NCI-H2107 (cell line): ENCODE data around the gene CSTF2.
"Not testable (repeated sequence)": the region's sequence is repeated elsewhere in the genome, so short reads cannot be mapped to it uniquely, and the experiment has no call there.

ENCODE experiments used
- DNase-seq: peaks from one replicate; lab custom pipeline; 2025; lab: John Stamatoyannopoulos, UW

Gene CSTF2, protein sequence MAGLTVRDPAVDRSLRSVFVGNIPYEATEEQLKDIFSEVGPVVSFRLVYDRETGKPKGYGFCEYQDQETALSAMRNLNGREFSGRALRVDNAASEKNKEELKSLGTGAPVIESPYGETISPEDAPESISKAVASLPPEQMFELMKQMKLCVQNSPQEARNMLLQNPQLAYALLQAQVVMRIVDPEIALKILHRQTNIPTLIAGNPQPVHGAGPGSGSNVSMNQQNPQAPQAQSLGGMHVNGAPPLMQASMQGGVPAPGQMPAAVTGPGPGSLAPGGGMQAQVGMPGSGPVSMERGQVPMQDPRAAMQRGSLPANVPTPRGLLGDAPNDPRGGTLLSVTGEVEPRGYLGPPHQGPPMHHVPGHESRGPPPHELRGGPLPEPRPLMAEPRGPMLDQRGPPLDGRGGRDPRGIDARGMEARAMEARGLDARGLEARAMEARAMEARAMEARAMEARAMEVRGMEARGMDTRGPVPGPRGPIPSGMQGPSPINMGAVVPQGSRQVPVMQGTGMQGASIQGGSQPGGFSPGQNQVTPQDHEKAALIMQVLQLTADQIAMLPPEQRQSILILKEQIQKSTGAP

DNA sequence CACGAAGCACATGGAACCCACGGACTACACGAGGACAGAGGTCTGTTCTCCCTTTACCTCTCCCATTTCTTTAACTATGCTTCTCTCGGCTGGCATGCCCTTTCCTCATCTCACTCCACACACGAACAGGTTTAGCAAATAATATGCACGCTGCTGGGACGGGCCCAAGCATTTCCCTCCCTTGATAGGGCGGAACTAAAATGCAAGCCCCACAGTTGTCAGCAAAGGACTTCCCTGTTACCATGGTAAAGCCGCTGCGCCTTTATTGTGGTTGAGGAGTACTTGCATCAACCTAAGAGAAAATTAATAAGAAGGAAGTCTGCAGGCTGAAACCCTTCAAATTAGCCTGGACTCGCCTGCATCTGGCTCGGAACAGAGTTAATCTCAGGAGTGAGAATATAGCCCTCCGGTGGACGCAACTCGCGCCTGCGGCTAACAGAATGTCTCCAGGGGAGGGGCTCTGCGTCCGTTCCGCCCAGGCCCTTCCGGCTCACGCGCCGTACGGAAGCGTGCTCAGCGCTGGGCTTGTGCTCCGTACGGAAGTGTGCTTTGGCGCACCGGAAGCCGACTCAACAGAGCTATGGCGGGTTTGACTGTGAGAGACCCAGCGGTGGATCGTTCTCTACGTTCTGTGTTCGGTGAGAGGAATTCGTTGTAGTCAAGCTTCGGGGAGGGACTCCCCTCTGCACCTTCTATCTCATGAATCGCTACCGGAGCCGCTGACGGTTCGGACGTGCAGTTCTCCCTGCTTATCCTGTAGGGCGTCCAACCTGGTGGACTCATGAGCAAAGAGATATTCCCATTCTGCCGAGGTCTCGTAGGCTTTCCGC, at the start of gene CSTF2:
TSS of gene CSTF2 (plus strand) at position 555 of the 830 bp plus-strand sequence. CDS start at position 581, 26 bp downstream.
- DNase-seq: peak; percentile 71

DNA sequence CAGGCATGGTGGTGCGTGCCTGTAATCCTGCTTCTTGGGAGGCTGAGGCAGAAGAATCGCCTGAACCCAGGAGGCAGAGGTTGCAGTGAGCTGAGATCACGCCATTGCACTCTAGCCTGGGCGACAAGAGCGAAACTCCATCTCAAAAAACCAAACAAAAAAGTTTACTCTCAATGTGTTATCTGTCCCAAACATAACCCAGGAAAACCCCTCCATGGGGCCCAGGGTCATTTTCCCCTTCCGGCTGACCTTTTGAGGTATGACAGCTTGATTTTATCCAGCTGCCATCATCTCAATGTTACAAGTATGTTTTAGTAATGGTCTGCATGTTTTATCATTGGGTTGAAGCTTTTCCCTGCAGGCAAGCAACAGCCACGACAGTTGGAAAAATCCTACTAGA, 23.8 kb upstream of the CSTF2 start:
- not testable (repeated sequence) for DNase-seq

DNA sequence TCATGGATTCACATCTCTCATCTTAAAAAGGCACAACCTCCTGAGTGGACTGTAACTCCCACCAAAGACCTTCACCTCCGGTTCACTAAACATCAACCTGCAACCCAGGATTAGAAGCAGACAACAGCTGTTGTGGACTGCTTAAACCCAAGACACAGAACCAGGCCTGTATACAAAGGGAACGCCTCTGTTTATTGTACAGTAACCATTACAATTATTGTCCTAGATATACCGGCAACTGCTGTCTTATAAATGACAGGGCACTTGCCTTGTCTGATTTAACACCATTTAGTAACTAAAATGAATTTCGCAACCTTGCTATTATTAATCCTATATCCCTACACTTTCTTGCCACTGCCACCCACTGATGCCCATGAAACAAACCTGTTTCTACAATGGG, 22.8 kb upstream of the CSTF2 start:
- DNase-seq: no peak

DNA sequence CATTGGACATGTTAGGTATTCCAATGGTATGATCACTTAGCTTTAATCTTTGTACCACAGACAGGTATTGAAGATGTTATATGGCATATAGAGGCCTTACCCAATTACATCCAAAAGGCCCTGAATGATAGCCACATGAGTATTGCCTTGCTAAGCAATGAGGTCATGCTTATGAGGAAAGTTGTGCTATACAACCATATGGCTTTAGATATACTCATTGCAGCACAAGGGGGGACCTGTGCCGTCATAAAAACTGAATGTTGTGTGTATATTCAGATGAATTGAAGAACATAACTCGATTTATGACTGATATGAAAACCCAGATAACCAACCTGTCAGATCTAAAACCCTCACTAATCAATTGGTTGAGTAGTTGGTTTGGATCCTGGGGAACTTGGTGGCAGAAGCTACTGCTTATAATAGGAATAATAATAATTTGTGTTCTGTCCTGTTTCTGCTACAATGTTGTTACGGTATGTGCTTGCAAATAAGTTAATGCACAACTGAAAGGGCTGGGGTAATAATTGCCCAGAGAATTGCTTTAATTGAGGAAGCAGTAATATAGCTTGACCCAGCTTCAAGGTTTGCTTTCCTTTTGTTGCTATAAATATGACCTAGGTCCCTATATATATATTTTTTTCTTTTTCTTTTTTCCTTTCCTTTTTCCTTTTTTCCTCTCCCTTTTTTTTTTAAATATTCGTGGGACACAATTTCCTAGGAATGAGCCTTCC, 21.5 kb upstream of the CSTF2 start:
- no peak for DNase-seq

DNA sequence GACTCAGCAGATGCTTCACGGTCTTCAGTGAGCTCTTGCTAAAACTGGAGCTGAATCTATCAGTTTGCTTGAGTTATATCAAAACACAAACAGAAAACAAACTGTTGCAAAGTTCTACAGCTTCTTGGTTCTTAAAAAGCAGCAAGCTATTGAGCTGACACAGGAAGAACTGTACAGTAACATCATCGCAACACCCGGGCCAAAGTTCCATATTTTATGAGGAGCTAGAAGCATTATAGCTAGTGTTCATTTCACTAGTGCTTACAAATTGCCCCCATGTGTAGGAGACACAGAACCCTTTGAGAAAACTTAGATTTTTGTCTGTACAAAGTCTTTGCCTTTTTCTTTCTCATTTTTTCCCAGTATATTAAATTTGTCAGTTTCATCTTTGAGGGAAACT, 17.3 kb upstream of the CSTF2 start:
- no peak for DNase-seq

DNA sequence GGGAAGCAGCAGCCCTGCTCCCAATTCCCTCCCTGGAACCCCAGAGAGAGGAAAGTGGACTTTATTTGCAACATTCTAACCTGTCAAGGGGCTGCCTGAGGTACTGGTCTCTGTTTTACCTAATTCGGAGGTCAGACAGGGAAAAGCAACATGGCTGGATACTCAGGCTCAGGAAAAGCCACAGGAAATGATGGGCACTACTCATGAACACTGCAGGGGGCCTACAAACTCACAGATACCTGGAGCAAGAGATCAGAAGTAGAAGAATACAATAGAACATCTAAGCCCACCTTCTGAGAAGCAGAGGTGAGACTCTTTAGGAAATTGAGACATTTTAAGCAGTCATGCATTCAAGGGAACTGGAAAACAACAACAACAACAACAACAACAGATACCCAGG, 15.4 kb upstream of the CSTF2 start:
- no peak for DNase-seq

DNA sequence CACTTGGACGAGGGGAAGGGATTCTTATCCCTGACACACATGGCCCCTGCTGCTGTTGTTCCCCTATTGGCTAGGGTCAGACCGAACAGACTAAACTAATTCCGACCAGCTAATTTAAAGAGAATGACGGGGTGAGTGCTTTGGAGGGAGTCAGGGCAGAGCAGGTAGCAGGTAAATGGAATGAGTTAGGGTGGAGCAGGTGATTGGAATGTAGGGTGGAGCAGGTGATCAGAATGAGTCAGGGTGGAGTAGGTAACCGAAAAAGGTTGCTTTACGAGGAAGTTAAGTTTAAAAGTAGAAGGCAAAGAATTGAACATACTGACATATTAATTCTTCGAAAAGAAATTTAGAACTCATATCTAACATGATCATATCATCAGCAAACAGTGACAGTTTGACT, 11.9 kb upstream of the CSTF2 start:
- DNase-seq: not testable (repeated sequence)

DNA sequence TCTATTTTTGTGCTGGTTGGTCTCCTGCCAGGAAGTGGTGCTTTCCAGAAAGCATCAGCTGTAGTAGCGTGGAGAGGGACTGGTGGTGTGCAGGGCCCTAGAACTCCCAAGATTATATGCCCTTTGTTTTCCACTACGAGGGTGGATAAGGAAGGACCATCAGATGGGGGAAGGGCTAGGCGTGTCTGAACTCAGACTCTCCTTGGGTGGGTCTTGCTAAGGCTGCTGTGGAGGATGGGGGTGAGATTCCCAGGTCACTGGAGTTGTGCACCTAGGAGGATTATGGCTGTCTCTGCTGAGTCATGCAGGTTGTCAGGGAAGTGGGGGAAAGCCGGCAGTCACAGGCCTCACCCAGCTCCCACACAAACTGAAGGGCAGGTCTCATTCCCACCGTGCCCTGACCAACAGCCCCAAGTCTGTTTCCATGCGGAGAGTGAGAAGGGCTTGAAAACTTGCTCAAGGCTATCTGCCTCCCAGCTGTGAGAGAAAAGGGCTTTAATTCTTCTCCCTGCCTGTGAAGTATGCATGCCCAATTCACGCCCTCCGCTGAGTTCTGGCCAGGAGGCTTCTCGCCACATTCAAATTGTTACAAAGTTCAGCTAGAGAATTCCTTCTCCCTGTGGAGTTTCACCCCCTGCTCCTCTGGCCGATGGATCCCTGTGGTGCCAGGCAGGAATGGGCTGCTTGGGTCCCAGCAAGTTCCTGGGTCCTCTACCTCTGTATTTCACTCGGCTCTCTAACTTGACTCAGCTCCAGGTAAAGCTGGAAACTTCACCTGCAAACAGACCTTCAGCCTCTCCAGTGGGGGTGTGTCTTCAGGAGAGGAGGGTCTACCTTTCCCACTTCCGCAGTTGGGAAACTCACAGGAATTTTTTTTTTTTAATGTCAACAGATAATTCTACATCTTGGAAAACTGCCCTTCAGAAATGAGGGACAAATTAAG, 7.7 kb upstream of the CSTF2 start:
- no peak for DNase-seq

DNA sequence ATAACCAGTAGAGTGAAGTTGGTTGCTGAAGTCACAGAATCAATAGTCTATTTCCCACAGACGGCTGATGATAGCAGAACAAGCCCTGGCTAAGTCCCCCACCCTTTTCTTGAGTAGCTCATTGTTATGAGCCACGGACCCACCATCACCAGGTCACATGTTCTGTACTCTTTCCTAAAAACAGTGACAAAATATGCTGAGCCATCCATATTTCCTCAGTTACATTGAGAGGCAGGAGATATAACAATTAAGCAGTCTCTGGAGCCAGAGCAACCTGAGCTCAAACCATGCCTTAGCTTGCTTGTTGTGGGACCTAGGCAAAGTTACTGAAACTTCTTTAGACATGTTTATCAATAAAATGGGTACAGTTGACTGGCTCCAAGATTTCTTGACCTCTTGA, 2.9 kb upstream of the CSTF2 start:
- no peak for DNase-seq

DNA sequence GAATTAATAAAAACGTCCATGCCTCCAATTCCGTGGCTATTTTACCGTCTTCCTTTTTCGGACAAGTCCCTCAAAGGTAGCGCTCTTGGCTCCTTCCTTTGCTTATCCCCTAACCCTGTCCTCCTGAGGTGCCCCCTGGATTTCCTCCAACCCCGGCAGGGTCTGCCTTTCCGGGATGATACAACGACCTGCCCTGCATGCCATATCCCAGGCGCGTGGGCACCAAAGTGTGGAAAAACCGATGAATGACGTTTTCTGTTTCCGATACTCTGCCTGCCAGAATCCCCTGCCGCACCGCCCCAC, 706 bp upstream of the CSTF2 start:
- no peak for DNase-seq

DNA sequence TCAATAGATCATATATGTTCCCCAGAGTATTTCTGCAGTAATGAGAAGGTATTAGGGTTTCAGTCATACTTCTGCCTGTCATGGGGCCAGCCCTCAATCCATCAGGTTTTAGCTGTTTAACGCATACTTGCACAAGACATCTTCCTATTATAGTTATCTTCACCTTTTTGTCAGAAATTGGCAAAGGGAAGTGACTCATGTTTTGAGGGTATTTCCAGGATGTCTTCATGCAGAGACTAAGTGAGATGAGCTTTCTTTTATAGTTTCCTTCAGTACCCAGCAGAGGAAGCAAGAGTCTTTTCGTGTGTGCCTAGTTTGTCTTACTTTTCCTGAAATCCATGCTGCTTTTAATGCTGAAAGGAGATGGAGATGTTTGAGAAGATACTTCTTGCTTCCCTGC, 9.5 kb downstream of the CSTF2 start:
- no peak for DNase-seq

DNA sequence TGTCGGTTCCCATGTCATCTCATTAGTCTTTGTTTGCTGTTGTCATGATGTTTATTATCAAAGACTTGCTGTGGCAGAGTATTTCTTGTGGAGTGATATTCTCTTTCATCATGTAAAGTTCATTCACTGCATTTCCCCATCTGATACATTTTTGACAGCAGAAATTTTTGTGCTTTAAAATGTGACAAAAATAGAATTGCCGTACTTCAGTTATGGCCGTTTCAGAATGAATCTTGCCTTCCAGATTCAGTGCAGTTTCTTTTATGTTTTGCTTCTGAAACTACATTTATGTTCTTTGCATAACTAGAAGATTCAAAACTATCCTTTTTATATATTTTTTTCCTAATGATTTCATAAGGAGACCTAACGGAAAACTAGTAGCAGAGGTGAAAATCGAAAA, 10.0 kb downstream of the CSTF2 start:
- no peak for DNase-seq

DNA sequence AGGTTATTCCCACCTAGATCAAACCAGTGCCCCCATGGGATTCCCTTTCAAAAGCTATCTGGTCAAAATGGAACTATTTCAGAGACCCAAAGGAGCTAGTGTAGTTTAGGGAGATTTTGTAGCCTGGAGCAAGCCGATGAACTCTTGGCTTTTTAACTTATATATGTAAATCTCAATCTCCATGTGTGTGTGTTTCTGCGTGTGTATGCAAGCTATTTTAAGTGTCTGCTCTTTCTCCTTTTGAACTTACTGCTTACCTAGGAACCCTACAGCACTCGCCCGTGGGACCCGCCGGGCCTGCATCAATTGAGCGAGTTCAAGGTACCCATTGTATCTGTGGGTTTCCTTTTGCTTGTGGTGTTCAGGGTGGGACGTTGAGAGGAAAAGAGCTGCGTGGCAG, 10.4 kb downstream of the CSTF2 start:
- no peak for DNase-seq

DNA sequence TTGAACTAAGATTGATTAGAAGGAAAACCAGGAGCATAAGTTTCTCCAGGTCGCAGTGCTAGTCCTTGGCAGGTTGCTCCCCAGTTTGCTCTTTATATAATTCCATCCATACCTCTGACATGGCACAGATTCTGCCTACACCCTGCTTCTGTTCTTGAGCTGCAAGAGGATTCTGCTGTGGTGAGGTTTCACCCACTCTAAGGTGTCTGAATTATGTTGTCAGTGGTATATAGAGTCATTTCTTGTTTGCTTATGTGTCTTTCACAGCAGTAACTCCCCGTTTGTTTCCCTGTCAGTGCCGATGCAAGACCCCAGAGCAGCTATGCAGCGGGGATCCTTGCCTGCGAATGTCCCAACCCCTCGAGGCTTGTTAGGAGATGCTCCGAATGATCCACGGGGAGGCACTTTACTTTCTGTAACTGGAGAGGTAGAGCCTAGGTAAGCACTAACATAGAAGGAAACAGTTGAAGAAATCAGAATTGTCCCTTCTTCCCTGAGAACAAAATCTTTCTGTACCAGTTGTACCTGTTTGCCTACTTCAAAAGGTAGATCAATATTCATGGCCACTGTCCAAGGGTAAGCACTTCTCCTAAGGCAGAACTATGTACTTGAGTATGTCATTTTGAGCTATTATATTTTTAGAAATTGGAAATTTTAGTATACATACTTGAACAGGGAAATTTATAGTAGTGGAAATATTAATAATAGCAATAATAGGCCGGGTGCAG, 11.2 kb downstream of the CSTF2 start:
- DNase-seq: no peak

DNA sequence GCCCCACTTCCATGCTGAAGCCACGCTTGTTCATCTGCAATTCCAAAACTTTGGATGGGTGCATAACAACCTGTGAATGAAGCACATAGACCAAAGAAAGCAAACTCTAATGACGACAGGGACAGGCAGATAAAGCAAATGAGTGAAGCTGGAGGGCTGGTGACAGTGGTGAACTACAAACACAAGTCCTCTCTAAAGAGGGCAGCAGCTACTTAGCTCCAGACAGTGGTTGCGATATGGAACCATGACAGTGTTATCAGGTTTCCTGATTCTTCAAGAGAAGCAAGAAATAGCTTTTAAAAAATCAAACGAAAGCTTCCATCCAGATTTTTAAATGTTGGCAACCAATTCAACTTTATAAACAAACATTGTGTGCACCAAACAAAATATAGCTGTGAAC, 30.1 kb downstream of the CSTF2 start:
- DNase-seq: no peak

DNA sequence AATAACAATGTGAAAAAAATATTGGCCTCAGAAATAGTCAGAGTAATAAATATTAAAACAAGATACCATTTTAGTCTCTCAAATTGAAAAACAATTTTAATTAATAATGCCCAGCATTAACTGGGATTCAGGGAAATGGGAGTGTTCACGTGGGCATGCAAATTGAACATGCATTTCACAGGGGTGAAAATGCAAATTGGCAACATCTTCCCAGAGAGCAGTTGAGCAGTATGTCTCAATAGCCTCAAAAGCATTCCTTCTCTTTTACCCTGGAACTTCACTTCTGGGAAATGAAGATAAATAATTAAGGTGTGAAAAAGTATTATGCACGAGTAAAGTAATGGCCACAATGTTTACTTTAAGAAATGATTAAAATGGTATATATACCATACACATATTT, 32.6 kb downstream of the CSTF2 start:
- no peak for DNase-seq

DNA sequence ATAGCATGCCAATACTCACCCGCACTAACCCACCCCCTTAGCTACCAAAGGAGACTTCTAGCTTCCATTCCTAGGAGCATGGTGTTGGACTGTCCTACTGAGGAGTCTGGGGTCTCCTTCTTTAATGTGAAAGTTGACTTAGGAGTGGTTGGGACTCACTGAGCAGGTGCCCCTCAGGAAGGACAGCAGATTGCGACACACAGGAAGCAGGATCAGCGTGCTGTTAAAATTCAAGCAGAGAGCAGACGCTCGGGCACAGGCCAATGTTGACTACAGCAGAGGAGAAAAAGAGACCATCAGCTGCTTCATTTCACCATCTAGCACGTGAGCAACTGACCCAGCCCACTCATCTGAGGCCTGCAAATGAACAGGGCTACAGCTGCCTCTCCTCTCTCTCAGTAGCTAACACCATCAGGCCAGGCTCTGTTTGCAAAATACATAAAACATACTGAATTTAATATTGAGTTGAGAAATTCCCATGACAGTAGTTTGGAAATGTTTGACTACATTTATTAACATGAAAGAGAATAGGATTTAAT, 43.2 kb downstream of the CSTF2 start:
- DNase-seq: no peak

DNA sequence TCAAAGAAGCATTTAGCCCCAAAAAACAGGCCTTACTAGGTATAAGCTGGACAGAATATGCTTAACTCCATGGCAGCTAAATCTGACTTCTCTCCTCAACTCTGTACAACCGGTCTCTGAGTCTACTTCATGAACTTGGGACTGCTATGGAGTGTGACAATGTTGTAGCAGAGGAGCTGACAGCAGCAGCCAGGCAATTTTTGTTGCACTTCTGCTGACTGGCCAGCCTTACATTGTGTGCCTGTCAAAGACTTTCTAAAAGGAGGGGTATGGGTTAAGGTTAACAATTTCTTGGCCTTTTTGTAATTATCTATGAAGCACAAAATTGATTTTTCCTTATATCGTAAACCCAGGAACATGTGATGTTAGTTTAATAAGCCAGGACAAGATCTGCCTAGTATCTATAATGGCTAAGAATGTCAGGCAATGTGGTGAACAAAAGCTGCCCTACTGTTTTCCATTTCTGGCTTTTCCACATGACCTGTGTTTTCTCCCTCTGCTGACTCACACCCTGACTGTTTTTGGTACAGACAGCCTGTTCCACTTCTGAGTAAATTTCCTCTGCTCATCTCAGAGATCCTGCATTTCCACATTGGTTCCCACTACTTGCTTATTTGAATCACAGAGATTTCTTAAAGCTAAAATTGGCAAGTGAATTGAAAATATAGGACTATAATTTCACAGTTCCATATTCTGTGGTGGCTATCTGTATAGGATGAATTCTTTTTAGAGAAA, 44.6 kb downstream of the CSTF2 start:
- DNase-seq: no peak

DNA sequence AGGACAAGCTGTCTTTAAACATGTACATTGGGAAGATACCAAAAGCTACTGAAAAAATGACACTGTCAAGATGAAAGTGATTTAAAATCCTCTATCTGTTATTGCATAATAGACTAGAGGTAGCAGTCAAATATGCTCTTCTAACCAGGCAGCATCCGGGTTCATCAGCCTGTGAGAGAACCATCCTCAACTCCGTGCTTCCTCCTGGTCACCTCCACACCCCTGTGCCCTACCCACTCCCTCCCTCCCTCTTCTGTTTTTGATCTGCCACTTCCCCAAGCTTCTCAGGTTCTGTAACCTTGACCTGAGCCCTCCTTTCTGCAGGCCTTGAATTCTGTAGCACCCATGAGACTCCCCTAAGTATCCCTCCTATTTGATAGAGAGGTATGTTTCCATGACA, 48.1 kb downstream of the CSTF2 start:
- no peak for DNase-seq

DNA sequence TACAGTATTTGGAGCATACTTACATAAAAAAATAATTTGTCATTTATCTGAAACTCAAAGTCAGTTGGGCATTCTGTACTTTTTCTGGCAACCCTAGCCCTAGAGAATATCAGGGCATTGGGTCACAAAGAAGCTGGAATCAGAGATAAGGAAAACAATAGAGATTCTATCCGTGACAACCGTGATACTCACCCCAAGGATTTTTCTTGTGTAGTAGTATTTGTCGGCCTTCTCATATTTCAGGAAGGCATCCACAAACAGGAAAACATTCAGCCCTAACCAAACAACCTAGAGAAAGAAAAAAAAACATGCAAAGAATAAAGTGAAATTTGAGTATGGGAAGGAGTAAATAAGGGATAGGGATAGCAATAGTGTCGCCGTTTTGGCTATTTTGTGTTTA, 50.3 kb downstream of the CSTF2 start:
- no peak for DNase-seq
